NCI-H2227 (cell line): Measurements from ENCODE around the gene DFFB.
"Not testable (repeated sequence)": the region's sequence is repeated elsewhere in the genome, so short reads cannot be mapped to it uniquely, and the experiment has no call there.

Source experiments
- DNase-seq: peaks from one replicate; lab custom pipeline; 2025; ENCODE audit not compliant: unreplicated experiment; lab: John Stamatoyannopoulos, UW

Gene DFFB, protein sequence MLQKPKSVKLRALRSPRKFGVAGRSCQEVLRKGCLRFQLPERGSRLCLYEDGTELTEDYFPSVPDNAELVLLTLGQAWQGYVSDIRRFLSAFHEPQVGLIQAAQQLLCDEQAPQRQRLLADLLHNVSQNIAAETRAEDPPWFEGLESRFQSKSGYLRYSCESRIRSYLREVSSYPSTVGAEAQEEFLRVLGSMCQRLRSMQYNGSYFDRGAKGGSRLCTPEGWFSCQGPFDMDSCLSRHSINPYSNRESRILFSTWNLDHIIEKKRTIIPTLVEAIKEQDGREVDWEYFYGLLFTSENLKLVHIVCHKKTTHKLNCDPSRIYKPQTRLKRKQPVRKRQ

GRCh38 chr1:3856923-3857790, at the start of gene DFFB, which contains the start of gene CEP104:
Gene DFFB, plus strand, starts transcription at chr1:3857476. Its CDS starts 128 bp downstream, at chr1:3857604.
Gene CEP104, minus strand, starts transcription at chr1:3857211. Its CDS starts 4,804 bp downstream, at chr1:3852407.
- peak; percentile 97 for DNase-seq

GRCh38 chr1:3807769-3808168, 49.5 kb upstream of the DFFB start:
- DNase-seq = no peak

DNA sequence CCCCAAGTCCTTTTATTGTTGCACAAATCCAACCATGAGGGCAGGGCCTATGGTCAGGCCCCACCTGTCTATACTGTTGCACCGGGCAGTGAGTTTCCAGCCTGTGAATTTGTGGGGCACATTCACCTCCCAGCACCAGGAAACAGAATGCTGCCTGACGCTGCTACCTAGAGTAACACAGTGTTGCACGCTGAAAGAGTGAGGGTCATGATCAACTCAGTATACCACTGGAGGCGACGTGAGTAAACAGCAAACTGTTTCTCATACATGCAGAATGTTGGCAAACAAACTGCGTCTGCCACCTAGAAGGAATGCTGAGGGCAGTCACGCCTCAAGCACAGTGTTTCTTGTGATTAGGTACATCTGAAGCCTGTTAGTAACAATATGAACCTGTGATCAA, 47.6 kb upstream of the DFFB start:
- no peak for DNase-seq

DNA sequence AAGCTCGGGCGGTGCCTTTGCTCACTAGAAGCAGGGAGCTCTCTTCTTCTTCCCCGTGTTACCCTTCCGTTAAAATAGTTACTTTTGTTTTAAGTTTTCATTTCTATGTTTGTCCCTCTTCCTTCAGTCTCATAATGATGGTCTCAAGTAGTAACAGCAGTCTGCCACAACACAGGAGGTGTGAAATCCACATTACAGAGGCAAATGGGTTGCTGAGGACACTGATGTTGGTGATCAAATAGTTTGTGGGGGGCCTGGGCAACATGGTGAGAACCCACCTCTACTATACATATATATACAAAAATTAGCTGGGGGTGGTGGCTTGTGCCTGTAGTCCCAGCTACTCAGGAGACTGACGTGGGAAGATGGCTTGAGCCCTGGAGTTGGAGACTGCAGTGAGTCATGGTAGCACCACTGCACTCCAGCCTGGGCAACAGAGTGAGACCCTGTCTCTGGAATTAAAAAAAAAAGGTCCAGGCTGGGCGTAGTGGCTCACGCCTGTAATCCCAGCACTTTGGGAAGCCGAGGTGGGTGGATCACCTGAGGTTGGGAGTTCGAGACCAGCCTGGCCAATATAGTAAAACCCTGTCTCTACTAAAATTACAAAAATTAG, 47.0 kb upstream of the DFFB start:
- DNase-seq = not testable (repeated sequence)

DNA sequence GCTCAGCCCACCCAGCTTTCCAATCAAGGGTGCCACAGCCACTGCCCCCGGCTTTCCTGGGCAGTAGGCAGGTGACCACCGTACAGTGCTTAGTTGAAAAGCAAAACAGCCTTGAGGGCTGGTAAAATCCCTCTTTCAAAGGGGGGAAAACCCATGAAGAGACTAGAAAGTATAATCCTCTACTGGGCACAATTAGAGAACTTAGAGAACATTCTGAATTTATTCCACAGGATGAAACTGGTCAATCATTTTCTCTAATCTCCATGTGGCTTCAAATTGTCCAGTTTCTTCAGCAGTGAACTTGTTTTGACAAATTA, 45.7 kb upstream of the DFFB start:
- no peak for DNase-seq

GRCh38 chr1:3814065-3814464, 43.2 kb upstream of the DFFB start:
- DNase-seq = no peak

DNA sequence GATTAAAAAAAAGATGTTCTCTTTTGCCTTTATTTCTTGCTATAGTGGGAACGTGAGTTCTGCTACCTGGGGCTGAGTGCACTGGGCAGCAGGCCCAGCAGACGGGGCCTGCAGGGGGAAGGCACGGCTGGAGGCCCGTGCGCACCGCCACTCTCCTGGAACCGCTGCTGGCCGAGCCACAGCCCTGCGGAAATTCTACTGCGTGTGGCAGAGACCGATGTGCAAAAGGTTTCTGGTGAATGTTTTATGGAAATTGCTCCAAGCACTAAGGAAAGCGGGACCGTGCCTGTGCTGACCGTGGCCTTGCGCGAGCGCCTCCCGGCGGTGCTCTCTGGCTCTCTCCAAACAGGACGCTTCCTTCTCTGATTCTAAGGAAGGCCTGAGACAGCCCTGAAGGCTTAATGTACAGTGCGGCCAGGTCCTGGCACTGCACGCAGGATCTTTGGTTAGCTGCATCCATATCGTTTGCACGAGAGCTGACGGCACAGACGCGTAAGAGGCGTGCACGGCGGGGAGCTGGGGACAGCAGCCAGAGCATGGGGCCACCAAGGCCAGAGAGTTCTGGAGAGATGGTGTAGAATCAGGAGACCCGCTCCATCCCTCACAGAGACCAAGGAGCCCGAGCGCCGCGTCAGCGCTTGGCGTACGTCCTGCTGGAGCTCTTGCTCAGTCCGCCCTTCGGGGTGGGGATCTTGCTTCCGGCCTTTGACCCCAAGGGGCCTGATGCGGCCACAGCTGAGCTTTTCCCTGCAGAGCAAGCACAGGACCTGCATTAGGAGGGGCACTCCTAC, 42.3 kb upstream of the DFFB start:
- DNase-seq = no peak

DNA sequence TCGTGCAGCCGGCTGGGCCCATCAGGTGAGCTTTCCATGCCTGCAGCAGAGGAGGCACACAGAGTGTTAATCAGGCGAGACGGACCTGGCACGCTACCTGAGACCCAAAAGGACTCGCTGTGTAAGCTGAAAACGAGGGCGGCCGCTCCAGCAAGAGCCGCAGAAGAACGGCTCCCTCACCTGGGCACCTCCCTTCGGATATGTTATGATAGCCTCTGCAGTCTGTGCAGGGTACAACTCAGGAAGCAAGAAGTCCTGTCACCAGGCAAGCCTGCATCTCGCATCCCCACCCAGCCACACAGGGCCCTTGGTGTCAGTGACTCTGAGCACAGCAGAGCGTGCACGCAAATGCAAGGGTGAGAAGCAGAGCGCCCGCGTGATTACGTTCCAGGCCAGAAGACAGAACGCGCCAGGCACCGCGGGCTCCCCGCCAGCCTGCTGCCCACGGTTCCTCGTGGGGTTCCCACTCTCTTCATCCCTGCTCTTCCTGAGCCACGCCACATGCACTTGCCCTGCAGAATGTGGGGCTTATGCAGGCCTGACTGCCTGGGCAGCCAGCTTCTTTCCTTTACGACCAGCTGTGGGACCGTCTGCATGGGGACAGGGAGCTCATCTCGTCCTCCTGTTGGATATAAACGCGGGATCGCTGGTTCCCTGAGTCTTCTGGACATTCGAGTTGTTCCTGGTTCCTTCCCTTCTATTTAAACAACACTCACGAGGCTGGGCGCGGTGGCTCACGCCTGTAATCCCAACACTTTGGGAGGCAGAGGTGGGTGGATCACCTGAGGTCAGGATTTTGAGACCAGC, 40.7 kb upstream of the DFFB start:
- DNase-seq = no peak

DNA sequence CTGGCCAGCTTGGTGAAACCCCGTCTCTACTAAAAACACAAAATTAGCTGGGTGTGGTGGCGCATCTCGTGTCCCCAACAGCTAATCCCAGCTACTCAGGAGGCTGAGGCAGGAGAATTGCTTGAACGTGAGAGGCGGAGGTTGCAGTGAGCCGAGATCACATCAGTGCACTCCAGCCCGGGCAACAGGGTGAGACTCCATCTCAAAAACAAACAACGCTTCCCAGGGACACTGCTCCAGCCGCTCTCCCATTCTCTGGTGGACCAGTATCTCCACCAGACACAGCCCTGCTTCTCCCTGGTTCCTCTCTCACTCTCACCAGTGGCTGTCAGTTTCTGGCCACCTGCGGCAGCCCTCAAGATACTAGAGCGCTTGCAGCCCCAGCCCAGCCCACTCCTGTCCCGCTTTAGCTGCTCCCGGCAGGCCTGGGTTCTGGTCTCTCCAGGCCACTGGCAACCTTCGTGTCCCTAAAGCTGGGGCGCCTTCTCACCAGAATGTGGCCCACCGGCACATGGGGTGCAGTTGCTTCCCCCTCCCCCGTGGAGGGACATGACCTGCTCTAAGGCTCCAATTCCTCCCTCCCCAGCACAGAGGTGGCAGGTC, 40.0 kb upstream of the DFFB start:
- no peak for DNase-seq

DNA sequence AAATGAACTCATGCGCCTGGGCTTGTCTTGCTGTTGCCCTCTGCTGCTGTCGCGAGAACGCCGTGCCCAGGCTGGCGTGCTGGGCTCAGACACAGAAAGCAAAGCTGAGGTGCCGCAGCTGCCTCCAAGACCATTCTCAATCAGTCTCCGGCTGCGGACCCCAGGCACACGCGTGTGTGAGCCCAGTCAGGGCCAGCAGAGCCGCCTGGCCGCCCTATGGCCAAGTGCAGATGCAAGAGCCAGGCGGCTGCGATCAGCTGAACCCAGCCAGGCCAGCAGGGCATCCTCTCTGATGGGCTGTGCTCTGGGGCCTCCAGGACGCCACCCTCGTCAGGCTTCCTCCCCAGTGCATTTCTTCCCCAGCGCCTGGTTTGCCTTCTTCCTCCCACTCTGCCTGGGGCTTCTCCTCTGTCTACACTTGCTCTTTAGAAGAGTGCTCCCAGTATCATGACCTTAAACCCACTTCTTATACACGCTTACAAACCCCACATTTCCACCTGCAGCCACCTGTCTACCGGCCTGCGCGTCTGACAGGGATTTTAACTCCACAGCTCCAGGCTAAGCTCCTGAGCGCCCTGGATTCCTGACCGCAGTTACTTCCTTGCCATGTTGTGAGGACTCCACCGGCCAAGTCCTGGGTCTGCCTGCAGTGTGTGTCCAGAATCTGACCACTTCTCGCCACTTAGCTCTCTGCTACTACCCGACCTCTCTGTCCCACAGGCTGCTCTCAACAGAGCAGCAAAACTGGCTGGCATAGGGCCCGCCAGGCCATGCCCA, 39.3 kb upstream of the DFFB start:
- no peak for DNase-seq

- no peak for DNase-seq
Observed at GRCh38 chr1:3819771-3820200, 37.5 kb upstream of the DFFB start.

DNA sequence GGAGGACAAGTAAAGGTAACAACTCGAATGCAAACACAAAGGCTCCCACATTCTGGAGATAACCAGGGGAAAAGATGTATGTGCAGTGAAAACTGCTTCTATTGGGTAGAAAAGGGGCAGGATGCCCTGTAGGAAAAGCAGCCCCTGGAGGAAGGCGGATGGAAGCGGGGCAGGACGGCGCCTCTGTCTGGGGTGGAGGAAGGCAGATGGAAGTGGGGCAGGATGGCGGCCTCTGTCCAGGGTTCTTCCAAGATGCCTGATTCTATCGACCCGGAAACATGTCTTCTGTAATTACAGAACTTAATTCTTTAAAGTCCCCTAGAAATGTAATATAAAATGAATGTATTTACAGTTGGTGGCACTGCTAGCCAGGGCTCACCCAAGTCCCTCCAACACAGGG, 37.0 kb upstream of the DFFB start:
- no peak for DNase-seq

DNA sequence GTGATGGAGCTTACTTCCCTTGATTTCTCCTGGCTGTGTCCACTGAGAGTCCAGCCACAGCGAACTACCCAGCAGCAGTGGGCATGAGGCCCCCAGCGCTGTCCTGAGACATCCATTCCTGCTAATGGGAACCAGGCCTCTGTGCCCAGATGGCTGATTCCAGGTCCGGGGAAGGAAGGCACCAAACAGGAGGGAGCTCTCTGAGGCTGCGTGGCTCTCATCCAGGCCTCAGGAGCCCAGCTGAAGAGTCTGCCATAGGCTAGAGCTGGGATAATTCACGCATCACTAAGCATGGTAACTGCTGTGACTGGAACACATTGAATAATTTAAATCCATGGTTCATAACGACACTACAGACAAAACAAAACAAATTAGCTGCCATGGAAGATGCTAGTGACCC, 36.3 kb upstream of the DFFB start:
- DNase-seq = no peak

DNA sequence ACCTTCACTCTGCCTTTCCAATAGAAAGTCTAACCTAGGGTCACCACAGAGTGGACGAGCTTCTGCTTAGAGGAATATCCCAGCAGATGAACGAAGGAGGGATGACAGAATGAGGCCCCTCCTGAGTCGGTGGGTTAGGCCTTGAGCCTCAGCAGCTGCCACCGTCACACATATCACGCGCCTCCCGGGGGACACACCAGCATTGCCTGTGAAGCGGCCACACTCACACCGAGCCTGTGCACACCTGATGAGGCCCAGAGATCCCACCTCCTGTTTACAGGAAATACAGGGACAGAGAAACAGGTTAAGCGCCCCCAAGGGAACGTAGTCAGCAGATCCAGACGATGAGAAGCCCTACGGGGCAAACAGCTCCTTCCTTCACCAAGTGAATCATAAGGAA, 35.8 kb upstream of the DFFB start:
- DNase-seq = no peak

DNA sequence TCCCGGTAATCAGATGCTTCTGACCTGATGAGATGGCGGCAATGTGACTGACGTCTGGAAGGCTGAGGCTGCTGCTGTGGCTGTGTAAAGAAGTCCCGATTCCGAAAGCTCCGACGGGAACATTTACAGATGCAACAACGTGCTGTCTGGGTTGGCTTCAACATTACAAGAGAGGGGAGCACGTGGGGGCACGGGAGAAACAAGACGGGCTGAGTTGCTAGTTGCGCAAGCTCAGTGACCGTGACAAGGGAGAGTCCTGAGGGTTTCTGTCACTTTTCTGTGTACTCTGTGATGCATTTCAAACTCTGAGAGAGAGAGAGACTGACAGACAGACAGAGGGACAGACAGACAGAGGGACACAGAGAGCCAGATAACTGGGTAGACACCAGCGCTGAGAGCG, 35.4 kb upstream of the DFFB start:
- no peak for DNase-seq

DNA sequence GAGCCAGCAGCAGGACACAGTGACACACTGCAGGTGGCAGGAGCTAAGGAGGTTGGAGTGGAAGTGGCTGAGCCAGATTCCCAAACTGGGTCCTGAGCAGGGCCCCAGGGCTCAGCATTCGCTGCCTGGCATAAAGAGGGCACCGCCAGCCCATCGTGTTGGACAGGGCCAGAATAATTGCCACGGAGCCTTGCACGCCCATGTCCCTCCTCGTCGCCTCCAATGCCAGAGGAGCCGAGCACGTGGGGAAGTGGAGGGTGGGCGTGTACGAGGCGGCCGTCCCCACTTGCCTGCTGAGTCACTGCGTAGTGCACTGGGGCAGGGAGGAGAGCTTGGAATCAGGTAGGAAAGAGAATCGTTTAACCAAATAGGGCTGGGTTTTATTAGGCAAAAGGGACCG, 34.9 kb upstream of the DFFB start:
- DNase-seq = no peak

DNA sequence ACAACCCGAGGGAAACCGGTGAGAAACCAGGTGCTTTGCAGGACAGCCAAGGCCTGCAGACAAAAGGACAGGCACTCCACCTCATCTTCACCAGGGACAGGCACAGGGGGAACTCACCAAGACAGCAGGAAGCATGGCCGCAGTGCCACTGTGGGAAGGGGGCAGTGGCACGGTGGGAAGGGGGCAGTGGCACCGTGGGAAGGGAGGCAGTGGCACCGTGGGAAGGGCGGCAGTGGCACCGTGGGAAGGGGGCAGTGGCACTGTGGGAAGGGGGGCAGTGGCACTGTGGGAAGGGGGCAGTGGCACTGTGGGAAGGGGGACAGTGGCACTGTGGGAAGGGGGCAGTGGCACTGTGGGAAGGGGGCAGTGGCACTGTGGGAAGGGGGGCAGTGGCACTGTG, 32.6 kb upstream of the DFFB start:
- DNase-seq = no peak

DNA sequence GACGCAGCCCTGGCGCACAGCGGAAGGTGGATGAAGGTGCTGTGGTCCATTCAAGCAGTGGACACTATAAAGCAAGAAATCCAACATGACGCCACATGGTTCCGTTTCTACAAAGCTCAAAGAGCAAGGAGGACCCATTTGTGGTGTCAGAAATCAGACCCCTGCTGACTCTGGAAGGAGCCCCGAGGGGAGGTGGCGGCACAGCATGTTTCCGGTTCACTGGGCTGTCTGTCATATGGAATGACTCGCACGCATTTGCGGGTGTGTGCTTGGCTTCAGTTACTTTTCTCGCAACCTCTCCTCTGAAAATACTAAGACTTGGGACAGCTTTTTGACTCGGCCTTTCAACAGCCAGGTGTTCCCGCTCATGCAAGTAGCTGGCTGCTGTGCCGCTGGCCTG, 31.9 kb upstream of the DFFB start:
- DNase-seq = no peak

DNA sequence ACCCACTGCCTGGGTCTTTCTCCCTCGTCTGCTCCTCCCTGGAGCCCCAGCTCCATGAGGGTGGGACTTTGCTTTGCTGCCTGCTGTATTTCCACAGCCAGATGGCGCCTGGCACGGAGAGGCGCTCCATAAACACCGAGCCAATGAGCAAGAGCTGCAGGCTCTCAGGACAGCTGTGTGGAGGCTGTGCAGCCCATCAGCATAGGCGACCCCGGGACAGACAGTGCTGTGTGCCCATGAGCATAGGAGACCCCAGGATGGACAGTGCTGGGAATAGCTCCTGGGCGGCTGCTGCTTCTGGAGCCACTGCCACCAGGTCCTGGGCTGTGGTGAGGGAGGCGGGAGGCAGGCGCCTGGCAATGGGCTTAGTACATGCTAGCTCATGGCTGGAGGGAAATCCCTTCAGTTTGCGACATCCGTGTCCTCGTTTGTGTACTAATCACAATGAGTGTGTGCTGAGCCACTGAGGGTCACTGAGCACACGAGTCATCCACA, 29.4 kb upstream of the DFFB start:
- no peak for DNase-seq
